Measurements from ENCODE around the gene ARVCF.

Gene ARVCF

DNA sequence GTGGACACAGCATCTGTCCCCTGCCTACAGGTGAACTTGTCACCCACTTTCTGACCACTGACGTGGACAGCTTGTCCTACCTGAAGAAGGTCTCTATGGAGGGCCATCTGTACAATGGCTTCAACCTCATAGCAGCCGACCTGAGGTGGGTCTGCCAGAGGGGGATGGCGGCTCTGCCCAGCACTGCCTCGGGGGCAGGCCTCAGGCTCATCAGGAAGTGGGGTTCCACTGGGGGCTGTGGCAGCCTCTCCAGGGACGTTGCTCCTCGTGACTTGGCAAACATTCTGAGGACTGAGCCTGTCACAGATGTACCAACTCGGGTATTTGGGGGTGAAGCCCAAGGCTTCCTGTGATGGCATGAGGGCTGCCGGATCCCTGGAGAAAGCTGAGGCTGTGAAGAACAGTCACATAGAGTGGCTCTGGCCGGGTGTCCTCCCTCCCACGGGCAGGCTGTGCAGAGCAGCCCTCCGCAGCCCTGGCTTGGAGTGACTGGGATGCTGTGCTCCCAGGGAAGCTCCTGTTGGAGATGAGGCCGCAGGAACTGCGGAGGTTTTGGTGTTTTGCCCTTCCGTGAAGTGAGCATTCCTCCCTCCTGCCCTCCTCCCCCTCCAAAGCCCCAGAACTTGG, 36.9 kb upstream of the ARVCF start:
- DNase-seq = no peak

DNA sequence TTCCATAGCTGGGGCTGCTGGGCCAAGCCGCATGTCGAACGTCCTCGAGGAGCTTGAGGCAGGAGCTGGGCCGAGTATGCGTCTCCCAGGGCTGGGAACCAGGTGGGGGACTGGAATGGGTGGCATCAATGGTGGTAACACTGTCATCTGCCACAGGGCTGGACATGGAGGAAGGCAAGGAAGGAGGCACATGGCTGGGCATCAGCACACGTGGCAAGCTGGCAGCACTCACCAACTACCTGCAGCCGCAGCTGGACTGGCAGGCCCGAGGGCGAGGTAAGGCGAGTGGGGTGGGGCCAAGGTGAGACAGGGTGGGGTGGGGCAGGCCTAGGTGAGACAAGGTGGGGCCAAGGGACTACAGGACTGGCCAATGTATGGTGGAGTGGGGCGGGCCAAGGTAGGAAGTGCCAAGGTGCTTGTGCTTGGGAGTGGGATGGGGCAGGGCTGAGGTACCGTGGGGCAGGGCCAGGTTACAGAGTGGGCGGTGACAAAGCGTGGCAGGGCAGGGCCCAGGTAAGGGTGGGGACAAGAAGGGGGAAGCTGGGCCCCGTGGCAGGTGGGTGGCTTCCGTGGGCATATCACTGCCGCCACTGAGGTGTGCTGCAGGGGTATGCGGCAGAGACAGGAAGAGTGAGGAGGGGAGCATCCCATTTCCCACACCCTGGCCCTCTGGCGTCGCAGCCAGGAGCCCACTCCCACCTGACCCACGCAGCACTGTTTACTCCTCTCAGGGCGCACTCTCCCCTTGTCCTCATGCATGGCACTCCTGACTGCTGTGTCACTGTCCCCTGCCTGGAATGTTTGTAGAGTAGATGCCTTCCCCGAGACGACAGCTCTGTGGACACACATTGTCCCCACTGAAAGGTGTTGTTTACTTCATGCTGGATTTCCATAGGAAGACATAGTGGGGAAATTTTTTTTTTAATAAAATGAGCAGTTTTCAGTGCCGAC, 36.0 kb upstream of the ARVCF start:
- no peak for DNase-seq

DNA sequence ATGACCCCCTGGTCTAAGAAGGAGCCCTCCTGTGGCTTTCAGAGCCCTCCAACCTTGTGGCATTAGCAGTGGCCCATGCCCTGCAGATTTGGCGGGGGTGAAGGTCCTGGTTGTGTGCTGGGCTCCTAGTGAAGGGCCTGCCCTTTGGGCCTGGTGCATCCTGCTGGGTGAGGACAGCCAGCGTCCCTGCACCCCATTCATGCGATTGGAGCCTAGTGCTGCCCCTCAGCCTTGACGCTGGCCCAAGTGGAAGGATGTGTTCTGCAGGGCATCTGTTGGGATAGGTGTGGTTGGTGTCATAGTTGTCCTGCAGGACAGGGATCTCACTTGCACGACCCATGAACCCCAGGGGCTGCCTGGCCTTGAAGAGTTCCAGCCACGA, 35.3 kb upstream of the ARVCF start:
- no peak for DNase-seq

DNA sequence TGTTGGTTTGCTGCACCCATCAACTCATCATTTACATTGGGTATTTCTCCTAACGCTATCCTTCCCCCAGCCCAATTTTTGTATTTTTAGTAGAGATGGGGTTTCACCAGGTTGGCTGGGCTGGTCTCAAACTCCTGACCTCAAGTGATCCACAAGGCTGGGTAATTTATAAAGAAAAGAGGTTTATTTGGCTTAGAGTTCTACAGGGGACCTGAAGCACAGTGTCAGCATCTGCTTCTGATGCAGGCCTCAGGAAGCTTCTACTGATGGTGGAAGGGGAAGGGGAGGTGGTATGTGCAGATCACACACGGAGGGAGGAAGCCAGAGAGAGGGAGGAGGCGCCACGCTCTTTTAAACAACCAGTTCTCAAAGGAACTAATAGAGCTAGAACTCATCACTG, 30.1 kb upstream of the ARVCF start:
- no peak for DNase-seq

DNA sequence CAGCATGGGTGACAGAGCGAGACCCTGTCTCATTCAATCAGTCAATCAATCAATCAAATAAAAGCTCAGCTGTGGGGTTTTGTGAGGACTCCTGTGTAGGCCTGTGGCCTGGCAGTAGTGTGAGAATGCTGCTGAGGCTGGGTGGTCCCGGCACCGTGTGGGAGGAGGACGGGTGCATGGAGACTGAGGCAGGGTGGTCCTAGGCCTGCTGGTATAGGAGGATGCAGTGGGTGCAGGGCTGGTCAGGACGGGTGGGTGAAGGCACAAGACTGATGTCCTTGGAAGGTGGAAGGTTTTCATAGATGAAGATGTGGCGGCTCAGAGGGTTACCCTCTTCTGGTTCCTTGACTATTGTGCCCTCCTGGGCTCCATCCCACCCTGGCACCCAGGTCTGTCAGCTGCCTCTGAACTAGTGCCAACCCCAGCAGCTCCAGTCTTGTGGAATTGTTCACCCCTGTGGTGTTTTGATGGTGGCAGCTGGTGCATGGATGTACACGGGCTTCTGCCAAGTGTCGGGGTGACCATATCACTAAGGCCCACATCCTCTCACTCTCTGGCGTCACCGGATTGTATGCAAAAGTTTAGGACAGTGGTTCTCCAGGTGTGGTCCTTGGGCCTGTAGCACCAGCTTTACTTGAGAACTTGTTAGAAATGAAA, 28.0 kb upstream of the ARVCF start:
- no peak for DNase-seq

DNA sequence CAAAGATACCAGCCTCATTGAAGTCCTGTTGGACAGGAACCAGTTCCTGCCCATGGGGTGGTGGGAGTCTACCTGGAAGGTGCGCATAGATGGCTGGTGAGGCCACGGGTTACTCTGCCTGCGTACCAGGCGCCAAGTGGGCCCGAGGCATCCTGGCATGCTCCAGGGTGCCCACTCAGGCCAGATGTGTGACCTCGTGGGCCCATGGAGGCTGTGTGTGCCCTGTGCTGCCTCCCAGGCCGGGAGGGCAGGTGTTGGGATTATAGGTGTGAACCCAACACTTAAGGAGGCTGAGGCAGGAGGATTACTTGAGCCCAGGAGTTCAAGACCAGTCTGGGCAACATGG, 27.3 kb upstream of the ARVCF start:
- DNase-seq = no peak

DNA sequence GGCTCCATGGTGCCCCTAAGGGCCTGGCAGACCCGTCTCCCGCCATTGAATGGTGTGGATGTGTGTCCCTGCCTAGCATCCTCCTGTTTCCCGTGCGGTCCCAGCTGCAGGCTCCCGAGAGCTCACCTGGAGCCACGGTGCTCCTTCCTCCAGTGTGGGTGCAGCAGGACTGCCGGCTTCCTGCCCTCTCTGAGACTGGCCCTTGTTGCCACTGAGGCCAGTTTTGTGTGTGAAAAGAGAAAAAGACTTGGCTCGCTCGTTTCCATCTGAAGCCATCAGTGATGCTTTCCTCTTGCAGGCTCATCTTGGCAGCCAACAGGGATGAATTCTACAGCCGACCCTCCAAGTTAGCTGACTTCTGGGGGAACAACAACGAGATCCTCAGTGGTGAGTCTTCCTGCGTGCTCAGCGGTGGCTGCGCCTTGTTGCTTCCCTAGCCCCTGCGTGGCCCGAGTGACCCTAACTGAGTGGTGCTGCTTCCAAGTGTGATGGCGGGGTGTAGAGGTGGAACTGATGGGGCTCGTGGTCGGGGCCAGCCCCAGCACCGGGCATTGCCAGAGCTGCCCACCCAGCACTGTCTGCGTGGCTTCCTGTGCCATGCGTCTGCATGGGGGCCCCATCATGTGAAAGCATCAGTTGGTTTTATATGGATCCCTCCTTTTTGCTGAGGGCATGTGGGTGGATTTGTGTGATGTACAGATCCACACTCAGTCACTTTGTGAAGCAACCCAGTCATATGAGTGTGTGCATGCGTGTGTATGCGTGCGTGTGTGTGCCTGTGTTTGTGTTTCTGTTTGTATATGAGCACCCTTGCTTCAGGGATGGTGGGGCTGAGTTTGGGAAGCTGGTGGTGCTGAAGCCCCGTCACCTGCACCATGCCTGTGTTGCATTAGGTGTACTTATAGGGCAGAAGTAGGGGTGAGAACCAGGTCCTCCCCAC, 26.7 kb upstream of the ARVCF start:
- DNase-seq = no peak

DNA sequence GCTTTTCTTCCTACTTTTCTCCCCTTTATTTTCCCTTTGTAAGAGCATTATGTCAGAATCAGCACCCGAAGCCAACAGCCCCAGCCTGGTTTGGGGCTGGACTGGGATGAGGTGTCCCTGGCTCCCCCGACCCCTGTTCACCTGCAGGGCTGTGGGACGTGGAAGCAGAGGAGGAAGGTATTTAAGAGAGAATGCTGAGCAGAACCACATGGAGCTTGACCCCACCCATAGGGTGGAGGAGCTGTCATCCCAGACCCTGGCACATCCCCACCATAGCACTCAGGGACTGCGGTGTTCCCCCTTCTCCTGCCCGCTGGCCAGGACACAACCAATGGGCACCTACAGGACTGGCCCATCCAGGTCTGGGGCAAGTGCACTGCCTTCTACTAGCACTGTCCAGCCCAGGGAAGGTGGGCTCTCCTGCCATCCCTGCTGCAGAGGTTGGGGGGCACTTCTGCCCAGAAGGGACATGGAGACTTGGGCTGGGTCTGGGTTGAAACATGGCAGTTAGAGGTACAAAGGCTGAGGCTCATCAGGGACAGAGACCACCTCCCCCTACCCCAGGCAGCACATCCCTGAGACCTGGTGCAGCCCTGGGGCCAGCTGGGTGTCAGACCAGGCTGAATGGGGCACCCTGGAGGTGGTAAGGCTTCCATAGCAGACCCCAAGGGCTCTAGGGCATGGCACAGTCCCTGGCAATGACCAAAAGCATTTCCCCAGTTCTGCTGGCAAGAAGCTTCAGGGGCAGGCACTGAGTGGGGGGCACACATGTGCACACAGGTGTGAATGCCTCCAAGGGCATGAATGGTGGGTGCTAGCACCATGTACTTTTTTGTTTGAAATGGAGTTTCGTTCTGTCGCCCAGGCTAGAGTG, 23.9 kb upstream of the ARVCF start:
- DNase-seq = no peak

DNA sequence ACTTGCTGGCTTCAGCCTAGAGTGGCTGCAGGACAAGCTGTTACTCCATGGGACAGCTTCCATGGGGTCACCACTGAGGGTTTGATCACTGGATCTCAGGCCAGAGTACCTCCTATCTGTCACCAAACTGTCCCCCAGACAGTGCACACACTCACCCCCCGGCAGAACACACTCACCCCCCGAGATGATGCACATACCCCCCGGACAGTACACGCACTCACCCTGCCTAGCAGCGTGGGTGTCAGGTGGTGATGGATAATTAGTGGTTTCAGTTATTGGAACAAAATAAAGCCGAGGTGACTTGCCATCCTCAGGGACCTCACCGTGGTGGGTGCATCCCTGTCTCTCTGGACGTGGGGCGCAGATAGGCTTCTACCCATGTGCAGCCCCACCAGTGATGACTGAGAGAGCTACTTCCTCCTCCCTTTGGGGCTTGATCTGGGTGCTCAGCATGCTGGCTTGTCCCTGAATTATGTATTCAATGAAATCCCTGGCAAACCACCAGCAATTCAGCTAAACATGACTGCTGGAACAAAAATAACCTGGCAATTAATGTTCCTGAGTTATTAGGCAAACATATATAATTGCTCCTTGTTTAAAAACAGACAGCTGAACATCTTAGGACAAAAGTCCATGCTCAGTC, 23.2 kb upstream of the ARVCF start:
- no peak for DNase-seq

DNA sequence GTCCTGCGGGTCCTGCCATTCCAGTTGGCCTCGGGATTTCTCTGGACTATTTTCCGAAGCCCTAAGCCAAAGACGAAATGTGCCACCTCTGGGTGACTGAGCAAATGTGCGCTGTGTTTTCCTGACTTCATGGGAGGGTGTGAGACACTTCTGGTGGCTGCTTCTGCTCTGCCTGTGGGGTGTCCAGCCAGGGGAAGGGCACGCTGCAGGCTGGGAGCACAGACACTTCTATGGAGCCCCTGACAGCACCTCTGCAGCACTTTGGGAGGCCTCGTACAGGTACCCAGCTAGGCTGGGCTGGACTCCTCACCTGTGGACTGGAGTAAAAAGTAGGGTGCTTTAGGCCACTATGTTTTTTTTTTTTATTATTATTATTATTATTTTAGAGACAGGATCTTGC, 22.0 kb upstream of the ARVCF start:
- DNase-seq = no peak

DNA sequence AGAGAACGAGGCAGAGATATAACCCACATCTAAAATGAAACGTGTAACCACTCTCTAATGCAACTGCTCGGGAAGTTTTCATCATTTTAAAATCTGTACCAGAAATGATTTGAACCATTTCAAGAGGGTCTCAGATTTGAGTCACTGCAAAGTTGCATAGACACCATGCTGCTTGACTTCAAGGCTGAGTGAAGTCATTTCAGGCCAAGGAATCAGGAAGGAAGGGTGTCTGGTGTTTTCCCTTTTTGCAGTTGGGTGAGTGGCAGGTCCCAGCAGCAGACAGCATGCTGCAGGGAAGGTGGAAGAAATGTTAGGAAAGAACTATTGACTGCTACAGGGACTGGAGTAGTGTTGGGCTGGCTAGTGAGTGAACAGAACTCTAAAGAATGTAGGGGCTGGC, 20.8 kb upstream of the ARVCF start:
- DNase-seq = no peak

DNA sequence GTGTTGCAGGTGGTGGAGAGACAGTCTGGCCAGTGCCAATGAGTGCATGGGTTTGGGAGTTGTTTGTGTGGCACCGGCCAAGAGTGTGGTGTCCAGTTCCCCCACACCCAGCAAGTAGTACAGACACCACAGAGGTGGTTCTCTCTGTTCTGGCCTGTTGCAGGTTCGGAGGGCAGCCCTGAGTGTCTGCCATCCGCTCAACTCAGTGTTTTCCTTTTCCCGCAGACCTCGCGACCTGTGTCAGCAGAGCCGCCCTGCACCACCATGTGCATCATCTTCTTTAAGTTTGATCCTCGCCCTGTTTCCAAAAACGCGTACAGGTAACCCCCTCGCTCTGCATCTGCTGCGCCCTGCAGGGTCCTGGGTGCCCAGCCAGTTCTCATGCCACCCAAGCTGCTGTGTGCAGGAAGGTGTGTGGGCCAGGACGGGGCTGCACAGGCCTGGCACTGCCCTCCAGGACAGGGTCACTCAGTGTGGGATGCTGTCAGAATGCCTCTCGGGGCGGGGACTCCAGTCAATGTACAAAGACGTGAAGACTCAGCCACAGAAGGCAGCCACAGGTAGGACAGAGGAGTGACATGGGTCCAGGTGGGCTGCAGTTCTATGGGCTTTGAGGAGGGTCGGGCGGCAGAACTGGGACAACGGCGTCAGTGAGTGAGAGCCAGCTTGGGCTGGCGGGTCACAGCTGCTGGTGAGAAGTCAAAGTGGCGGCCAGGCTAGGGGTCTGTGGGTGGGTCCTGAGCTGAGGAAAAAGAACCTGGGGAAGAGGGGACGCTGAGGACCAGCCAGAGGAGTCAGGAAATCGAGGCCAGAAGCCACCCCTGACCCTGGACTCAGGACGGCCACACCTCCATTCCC, 20.1 kb upstream of the ARVCF start:
- DNase-seq = no peak

DNA sequence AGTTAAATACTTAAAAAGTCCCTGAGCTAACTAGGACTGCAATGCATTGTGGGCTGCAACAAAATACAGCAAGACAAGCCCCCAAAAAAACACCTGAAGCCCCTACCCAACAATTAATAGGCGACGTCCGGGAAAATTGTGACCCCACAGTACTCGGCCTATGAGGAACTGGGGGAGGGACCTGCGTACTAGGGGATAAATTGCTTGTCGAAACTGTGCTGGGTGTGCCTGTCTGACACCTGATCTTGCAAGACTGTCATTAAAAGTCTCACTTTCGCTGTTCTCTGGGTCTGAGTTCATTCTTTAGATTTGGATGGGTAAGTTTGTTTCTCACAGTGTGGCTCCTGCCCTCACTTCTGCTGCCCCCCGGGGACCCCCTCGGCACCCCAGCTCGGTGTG, 19.5 kb upstream of the ARVCF start:
- no peak for DNase-seq

DNA sequence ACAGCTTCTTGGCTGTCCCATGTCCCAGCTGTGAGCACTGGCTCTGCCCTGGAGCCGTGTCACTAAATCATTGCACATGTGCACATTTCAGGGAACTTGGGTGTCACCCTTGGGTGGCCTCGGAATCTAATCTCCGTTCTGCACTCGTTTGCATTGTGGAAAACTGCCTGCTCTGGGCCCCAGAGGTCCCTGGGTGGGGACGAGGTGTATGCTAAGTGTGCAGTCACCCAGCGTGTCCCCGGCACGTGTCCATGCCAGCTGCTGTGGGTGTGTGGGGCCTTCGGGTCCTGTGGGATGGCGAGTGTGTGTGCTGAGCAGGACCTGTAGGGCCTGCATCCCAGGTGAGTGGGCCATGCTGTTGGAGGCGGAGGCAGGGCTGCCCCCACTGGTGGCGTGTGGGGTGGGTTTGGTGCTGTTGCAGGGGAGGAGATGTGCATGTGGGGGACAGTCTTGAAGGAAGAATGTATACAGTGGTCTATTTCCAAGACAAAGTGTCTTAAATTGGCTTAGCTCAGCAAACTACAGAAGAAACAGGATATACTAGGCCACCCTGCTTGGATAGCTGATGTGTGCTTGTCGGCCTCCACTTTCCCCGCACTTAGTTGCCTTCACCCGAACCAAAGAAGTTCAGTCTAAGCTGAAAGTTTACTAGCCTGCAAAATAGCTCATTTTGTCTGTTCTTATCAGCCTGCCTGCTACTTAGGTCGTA, 18.9 kb upstream of the ARVCF start:
- no peak for DNase-seq

DNA sequence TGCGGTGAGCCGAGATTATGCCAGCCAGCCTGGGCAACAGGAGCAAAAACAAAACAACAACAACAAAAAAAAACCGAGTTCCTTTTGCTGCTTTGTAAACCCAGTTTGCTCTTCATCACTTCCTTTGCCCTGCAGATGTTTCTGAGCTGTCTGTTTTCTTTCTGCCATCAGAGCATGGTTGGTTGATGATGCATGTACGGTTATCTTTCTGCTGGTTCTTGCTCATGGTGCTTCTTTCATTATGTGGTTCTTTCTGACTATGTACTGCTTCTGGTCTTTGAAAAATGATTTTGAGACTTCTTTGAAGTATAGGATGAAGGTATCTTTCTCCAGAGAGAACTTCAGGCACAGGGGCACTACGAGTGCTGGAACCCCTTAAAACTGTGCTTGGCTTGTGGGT, 17.5 kb upstream of the ARVCF start:
- no peak for DNase-seq

DNA sequence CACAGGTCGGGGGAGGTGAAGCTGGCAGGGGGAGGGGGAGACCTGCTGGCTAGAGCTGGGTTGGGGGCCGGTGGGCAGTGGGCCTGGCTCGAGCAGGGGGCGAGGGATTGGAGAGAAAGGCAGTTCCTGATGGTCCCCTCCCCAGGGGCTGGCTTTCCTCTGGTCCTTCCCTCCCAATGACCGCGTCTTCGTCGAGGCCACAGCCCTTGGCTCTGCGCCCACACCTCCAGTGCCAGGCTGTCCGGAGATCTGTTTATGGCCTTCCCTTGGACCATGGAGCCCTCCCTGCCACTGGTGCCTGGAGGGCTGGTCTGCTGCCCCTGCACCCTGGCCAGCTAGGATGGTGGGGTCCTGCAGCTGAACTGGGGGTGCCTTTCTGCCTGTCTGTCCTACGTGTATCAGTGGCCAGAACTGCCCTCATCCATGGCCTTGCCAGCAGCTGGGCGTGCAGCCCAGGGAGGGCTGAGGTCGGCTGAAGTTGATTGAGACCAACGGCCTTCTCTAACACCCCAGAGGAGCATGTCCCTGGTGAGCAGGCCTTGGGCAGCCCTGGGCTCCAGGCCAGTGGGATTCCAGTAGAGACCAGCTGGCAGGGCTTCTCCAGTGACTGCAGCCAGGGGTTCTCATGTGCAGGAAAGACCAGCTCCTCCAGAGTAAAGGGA, 16.6 kb upstream of the ARVCF start:
- DNase-seq = peak; percentile 17 to 65

DNA sequence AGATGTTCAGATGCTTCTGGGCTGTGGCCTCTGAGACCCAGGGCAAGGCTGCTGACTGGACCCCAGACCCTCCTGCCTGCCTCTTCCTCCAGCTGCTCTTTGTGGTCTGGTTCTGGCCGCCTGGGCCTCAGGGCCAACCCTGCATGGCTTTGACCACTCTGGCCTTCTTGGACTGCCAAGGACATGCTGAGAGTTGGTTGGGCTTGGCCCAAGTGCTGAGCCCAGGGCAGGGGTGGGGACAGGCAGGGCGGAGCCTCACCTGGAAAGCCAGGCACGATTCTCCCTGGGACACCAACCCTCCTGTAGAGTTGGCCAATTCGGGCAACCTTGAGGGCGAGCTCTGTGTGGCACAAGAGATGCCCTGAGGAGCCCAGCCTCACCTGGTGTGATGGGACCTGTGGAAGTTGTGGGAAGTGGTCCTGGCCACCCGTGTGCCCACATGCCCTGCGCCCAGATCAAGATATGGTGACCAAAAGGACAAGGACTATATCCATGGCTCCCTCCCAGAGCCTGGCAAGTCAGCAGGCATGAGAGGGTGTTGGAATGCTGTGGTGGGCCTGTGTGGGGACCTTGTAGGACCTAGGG, 15.9 kb upstream of the ARVCF start:
- DNase-seq = no peak

DNA sequence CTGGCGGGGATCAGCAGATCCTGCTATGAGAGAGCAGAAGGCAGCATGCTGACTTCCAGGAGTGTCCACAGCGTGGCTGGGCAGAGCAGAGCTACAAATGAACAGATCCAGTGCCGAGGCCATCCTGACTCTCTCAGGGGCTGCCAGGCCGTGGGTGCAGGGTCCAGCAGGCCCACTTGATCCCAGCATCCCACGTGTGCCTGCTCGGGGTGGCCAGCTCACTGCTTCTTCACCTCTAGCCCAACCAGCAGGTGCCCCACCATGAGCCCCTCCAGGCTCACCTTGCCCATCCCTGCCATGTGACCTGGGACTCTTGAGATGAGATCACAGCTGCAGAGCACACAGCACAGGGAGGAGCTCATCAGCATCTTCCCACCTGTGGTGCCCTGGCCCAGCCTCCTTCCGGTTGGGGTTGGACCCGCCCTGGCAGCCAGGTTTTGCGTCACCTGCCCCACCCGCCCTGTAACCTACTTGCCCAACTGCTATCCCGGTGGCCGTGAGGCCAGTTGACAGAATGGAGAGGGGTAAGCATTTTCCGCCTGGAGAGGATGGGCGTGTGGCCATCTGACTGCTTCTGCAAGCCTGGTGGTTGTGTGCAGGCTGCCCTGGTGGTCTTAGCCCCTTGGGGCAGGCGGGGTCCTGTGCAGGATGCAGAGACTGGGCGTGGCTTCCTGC, 15.2 kb upstream of the ARVCF start:
- DNase-seq = no peak
